Measurements from ENCODE around the gene LRRC55.

GRCh38 chr11:57203882-57204480 is 22.2 kb downstream of the LRRC55 start:
- TF ChIP-seq ZNF600 (tag by site-specific recombination; IDR thresholded peaks at IDR 0.05) (no peak), PRDM4 (tag by site-specific recombination; IDR thresholded peaks at IDR 0.05) (no peak), ZNF292 (tag by site-specific recombination; IDR thresholded peaks at IDR 0.05; ENCODE audit: borderline replicate concordance, low read depth) (no peak), CTCF (tag by site-specific recombination; IDR thresholded peaks at IDR 0.05) (no peak), ZBTB8A (tag by site-specific recombination; IDR thresholded peaks at IDR 0.05) (no peak)
